IPS DF 6.9 (cell line): Measurements from ENCODE around the gene BBOF1.
A peak's percentile ranks its signal among the peaks of the same experiment; 100 is the strongest.
"Not testable (repeated sequence)": the region's sequence is repeated elsewhere in the genome, so short reads cannot be mapped to it uniquely, and the experiment has no call there.

Experiments used
- DNase-seq: peaks from one replicate; pipeline ENCODE4 v3.0.0-alpha.2; 2013; ENCODE audit warnings: low read depth, low spot score
- H3K27ac ChIP-seq: one replicate; pipeline ENCODE4 v1.5.1; 2013; ENCODE audit warnings: low read length, control low read depth
- H3K27me3 ChIP-seq: 2 replicates; pipeline ENCODE4 v1.6.1; 2013; ENCODE audit warnings: mild to moderate bottlenecking, low read length; ENCODE audit not compliant: control insufficient read depth, insufficient read depth
- H3K36me3 ChIP-seq: 2 replicates; pipeline ENCODE4 v1.6.1; 2013; ENCODE audit warnings: low read length; ENCODE audit not compliant: control insufficient read depth, insufficient read depth
- H3K4me1 ChIP-seq: 2 replicates; pipeline ENCODE4 v1.6.1; 2013; ENCODE audit warnings: low read length; ENCODE audit not compliant: control insufficient read depth, insufficient read depth
- H3K4me3 ChIP-seq: 2 replicates; pipeline ENCODE4 v1.5.1; 2013; ENCODE audit warnings: mild to moderate bottlenecking, low read length
- H3K9me3 ChIP-seq: 2 replicates; pipeline ENCODE4 v1.6.1; 2013; ENCODE audit warnings: low read length, inconsistent platforms; ENCODE audit not compliant: control insufficient read depth, insufficient read depth
- WGBS: extraction: QIAGEN DNeasy Blood & Tissue Kit; methylation state at CpG from one replicate; pipeline ENCODE4 v1.1.7; 2013; ENCODE audit warnings: mixed read lengths, missing lambda C conversion rate; ENCODE audit not compliant: insufficient read length, insufficient coverage; 5-methylcytosine and 5-hydroxymethylcytosine counted together

The BBOF1 gene

GRCh38 chr14:74018586-74019407 lies at the start of gene BBOF1, which contains the start of gene ENTPD5:
Gene BBOF1, plus strand, starts transcription at chr14:74019349. Its CDS starts 130 bp downstream, at chr14:74019479.
Gene ENTPD5, minus strand, starts transcription at chr14:74019288. Its CDS starts 31,186 bp downstream, at chr14:73988102.
- WGBS = no CpG with 5 or more reads among the region's 93 CpGs
- peak; percentile 29 for DNase-seq
- Histone ChIP-seq H3K4me1 (no peaks in the 10 kb centered on the region), H3K36me3 (no peaks in the 10 kb centered on the region), H3K9me3 (no peaks in the 10 kb centered on the region), H3K27me3 (no peaks in the 10 kb centered on the region), H3K4me3 (peak within 1 kb of the TSS; percentile 69), H3K27ac (no peak within 1 kb of the TSS)

- Histone ChIP-seq H3K27ac (no peak overlapping the region), H3K9me3 (no peaks in the 10 kb centered on the region), H3K27me3 (no peaks in the 10 kb centered on the region), H3K4me3 (no peak overlapping the region), H3K4me1 (0 out of 2 replicates have a peak, but pooled peaks cover 1% of the 10 kb centered on the region), H3K36me3 (no peaks in the 10 kb centered on the region; the same call in 1 of the 2 replicates)
- DNase-seq = no peak
- WGBS = no CpG with 5 or more reads among the region's 2 CpGs
Measured at GRCh38 chr14:73973497-73973896, 45.7 kb upstream of the BBOF1 start.

GRCh38 chr14:73976125-73976524 lies 43.0 kb upstream of the BBOF1 start:
- H3K36me3 ChIP-seq = no peaks in the 10 kb centered on the region; the same call in 1 of the 2 replicates
- no peaks in the 10 kb centered on the region for H3K9me3 ChIP-seq
- H3K4me1 ChIP-seq = 0 out of 2 replicates have a peak, but pooled peaks cover 1% of the 10 kb centered on the region
- no peaks in the 10 kb centered on the region for H3K27me3 ChIP-seq
- no peak overlapping the region for H3K4me3 ChIP-seq
- no CpG with 5 or more reads among the region's 6 CpGs for WGBS
- no peak for DNase-seq
- H3K27ac ChIP-seq = no peak overlapping the region

- H3K36me3 ChIP-seq = no peaks in the 10 kb centered on the region; the same call in 1 of the 2 replicates
- no peak overlapping the region for H3K27ac ChIP-seq
- H3K27me3 ChIP-seq = no peaks in the 10 kb centered on the region
- no CpG with 5 or more reads among the region's 4 CpGs for WGBS
- H3K4me3 ChIP-seq = no peak overlapping the region
- DNase-seq = no peak
- 0 out of 2 replicates have a peak, but pooled peaks cover under 1% of the 10 kb centered on the region for H3K4me1 ChIP-seq
- H3K9me3 ChIP-seq = no peaks in the 10 kb centered on the region
Measured at GRCh38 chr14:73977896-73978295, 41.3 kb upstream of the BBOF1 start.

GRCh38 chr14:73988065-73988464 lies 31.1 kb upstream of the BBOF1 start:
- Histone ChIP-seq H3K27ac (no peak overlapping the region), H3K9me3 (no peaks in the 10 kb centered on the region), H3K36me3 (no peaks in the 10 kb centered on the region), H3K4me1 (no peaks in the 10 kb centered on the region), H3K27me3 (no peaks in the 10 kb centered on the region), H3K4me3 (no peak overlapping the region)
- WGBS = no CpG with 5 or more reads among the region's 3 CpGs
- no peak for DNase-seq

GRCh38 chr14:73988656-73989055 lies 30.5 kb upstream of the BBOF1 start:
- WGBS = no CpG with 5 or more reads among the region's 7 CpGs
- not testable (repeated sequence) for H3K4me3 ChIP-seq, H3K4me1 ChIP-seq, H3K27ac ChIP-seq, DNase-seq, H3K36me3 ChIP-seq, H3K9me3 ChIP-seq, H3K27me3 ChIP-seq

GRCh38 chr14:73991092-73991491 lies 28.1 kb upstream of the BBOF1 start:
- no peak overlapping the region for H3K27ac ChIP-seq
- WGBS = no CpG with 5 or more reads among the region's 4 CpGs
- DNase-seq = no peak
- no peaks in the 10 kb centered on the region for H3K4me1 ChIP-seq
- H3K4me3 ChIP-seq = no peak overlapping the region
- H3K36me3 ChIP-seq = no peaks in the 10 kb centered on the region
- H3K27me3 ChIP-seq = no peaks in the 10 kb centered on the region
- H3K9me3 ChIP-seq = no peaks in the 10 kb centered on the region

- not testable (repeated sequence) for DNase-seq, H3K27ac ChIP-seq, H3K4me3 ChIP-seq, H3K9me3 ChIP-seq, H3K27me3 ChIP-seq, H3K4me1 ChIP-seq, H3K36me3 ChIP-seq
- WGBS = no CpG with 5 or more reads among the region's 7 CpGs
Measured at GRCh38 chr14:73994926-73995325, 24.2 kb upstream of the BBOF1 start.

- Histone ChIP-seq H3K4me1 (no peaks in the 10 kb centered on the region), H3K27ac (no peak overlapping the region), H3K27me3 (no peaks in the 10 kb centered on the region), H3K36me3 (no peaks in the 10 kb centered on the region), H3K4me3 (no peak overlapping the region), H3K9me3 (no peaks in the 10 kb centered on the region)
- WGBS = 100% methylated on average over 1 of the region's 8 CpGs
- DNase-seq = no peak
Measured at GRCh38 chr14:73995977-73996378, 23.2 kb upstream of the BBOF1 start.

GRCh38 chr14:73996731-73997107 lies 22.4 kb upstream of the BBOF1 start:
- H3K4me1 ChIP-seq = no peaks in the 10 kb centered on the region
- WGBS = no CpG with 5 or more reads among the region's 2 CpGs
- no peak for DNase-seq
- H3K27ac ChIP-seq = no peak overlapping the region
- no peaks in the 10 kb centered on the region for H3K27me3 ChIP-seq
- H3K9me3 ChIP-seq = no peaks in the 10 kb centered on the region
- no peak overlapping the region for H3K4me3 ChIP-seq
- H3K36me3 ChIP-seq = no peaks in the 10 kb centered on the region
